IPS-20b (cell line): ENCODE results near the gene IGLL5.

Source experiments
- H3K27ac ChIP-seq: one replicate; pipeline ENCODE4 v1.5.1; 2013; ENCODE audit warnings: low read length
- H3K27me3 ChIP-seq: 2 replicates; pipeline ENCODE4 v1.6.1; 2013; ENCODE audit warnings: mild to moderate bottlenecking, low read length, inconsistent platforms; ENCODE audit not compliant: insufficient read depth
- H3K36me3 ChIP-seq: 2 replicates; pipeline ENCODE4 v1.6.1; 2013; ENCODE audit warnings: low read depth, mild to moderate bottlenecking, inconsistent platforms, low read length, moderate library complexity; ENCODE audit not compliant: insufficient read depth
- H3K4me1 ChIP-seq: 2 replicates; pipeline ENCODE4 v1.6.1; 2013; ENCODE audit warnings: mild to moderate bottlenecking, control low read depth, inconsistent platforms, low read length, moderate library complexity; ENCODE audit not compliant: insufficient read depth
- H3K4me3 ChIP-seq: 2 replicates; pipeline ENCODE4 v1.5.1; 2013; ENCODE audit warnings: mild to moderate bottlenecking, low read length, inconsistent platforms
- H3K9ac ChIP-seq: 2 replicates; pipeline ENCODE4 v1.6.1; 2013; ENCODE audit warnings: low read depth, mild to moderate bottlenecking, inconsistent platforms, low read length, moderate library complexity
- H3K9me3 ChIP-seq: 2 replicates; pipeline ENCODE4 v1.6.1; 2013; ENCODE audit warnings: mild to moderate bottlenecking, low read depth, low read length, inconsistent platforms; ENCODE audit not compliant: insufficient read depth

The IGLL5 gene

GRCh38 chr22:22923930-22924329 lies 36.3 kb downstream of the IGLL5 start:
- peaks cover 66% of the 10 kb centered on the region for H3K27me3 ChIP-seq
- no peak overlapping the region for H3K9ac ChIP-seq
- no peak overlapping the region for H3K4me3 ChIP-seq
- H3K27ac ChIP-seq: no peak overlapping the region
- H3K9me3 ChIP-seq: no peaks in the 10 kb centered on the region; the same call in 1 of the 2 replicates
- H3K36me3 ChIP-seq: no peaks in the 10 kb centered on the region
- H3K4me1 ChIP-seq: peaks cover 3% of the 10 kb centered on the region; the same call in 1 of the 2 replicates

DNA sequence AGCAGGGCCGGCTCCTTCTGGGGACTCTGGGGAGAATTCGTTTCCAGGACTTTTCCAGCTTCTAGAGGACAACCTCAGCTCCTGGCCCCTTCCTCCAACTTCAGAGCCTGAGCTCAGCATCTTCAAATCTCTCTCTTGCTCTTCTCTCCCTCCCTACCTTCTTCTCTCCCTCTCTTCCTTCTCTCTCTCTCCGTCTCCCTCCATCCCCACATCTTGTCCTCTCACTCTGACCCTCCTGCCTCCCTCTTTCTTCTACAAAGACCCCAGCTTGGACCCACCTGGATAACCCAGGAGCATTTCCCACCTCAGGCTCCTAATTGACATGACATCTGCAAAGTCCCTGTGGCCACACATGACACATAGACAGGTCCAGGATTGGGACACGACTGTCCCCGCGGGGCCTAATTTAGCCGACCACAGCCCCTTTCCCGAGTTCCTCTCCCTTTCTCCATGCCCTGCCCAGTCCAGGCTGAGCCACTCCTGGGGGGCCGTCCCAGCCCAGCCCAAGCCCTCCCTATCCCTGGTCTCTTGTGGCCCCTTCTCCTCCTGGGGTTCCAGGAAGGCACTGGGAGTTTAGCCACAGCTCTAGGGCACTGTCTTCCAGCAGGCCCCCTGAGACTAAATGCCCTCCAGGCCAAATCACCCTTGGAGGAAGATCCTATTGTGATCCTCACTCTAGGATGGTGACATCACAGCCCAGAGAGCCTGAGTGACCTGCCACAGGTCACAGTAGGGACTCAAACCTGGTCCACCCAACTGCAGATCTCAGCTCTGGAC lies 36.9 kb downstream of the IGLL5 start:
- H3K9ac ChIP-seq: no peak overlapping the region

GRCh38 chr22:22925146-22925804 lies 37.7 kb downstream of the IGLL5 start:
- Histone ChIP-seq H3K9ac (no peak overlapping the region), H3K4me1 (peaks cover 3% of the 10 kb centered on the region; the same call in 1 of the 2 replicates), H3K27ac (no peak overlapping the region), H3K4me3 (no peak overlapping the region), H3K27me3 (peaks cover 58% of the 10 kb centered on the region), H3K9me3 (no peaks in the 10 kb centered on the region; the same call in 1 of the 2 replicates), H3K36me3 (no peaks in the 10 kb centered on the region)

More for the DNA sequence above, 36.9 kb downstream of the IGLL5 start:
- H3K27ac ChIP-seq: no peak overlapping the region
- no peaks in the 10 kb centered on the region; the same call in 1 of the 2 replicates for H3K9me3 ChIP-seq
- no peak overlapping the region for H3K4me3 ChIP-seq
- H3K4me1 ChIP-seq: peaks cover 3% of the 10 kb centered on the region; the same call in 1 of the 2 replicates
- H3K36me3 ChIP-seq: no peaks in the 10 kb centered on the region
- peaks cover 65% of the 10 kb centered on the region for H3K27me3 ChIP-seq

GRCh38 chr22:22925805-22926369 lies 38.3 kb downstream of the IGLL5 start:
- H3K4me1 ChIP-seq: peaks cover 3% of the 10 kb centered on the region; the same call in 1 of the 2 replicates
- no peak overlapping the region for H3K4me3 ChIP-seq
- peaks cover 53% of the 10 kb centered on the region for H3K27me3 ChIP-seq
- no peaks in the 10 kb centered on the region for H3K36me3 ChIP-seq
- H3K9me3 ChIP-seq: no peaks in the 10 kb centered on the region; the same call in 1 of the 2 replicates
- H3K9ac ChIP-seq: no peak overlapping the region
- H3K27ac ChIP-seq: no peak overlapping the region

GRCh38 chr22:22926370-22927195 lies 39.0 kb downstream of the IGLL5 start:
- Histone ChIP-seq H3K36me3 (no peaks in the 10 kb centered on the region), H3K9ac (no peak overlapping the region), H3K9me3 (no peaks in the 10 kb centered on the region; the same call in 1 of the 2 replicates), H3K27ac (no peak overlapping the region), H3K27me3 (peaks cover 50% of the 10 kb centered on the region), H3K4me3 (no peak overlapping the region), H3K4me1 (peaks cover 3% of the 10 kb centered on the region; the same call in 1 of the 2 replicates)

DNA sequence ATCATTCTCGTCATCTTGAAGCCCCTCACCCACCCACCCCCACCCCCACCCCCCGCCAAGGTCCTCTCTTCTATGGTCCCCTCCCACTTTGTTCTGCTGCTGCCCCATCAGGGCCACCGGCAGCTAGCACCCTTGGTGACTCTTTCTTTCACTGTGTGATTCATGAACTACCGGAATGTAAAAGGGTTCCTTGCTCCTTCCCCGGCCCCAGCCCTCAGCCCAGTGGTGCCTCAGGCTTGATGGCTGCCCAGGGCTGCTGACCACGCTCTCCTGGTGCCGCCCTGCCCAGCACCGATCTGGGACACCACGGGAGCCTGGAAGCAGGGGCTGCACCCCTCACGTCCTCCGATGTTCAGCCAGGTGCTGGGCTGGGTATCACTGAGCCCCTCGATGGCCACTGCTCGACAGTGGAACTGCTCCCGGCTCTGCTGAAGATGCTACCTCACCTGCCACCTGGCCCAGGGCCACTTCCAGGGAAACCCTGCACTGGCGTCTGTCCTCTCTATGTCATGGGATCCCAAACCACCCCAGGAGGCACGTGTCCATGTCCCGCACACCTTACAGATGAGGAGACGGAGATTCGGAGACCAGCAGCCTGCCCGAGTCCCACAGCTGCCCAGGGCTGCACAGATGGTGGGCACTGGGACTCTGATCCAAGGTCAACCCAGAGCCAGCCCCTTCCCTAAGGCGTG lies 39.7 kb downstream of the IGLL5 start:
- Histone ChIP-seq H3K4me1 (peaks cover 3% of the 10 kb centered on the region; the same call in 1 of the 2 replicates), H3K27ac (no peak overlapping the region), H3K36me3 (no peaks in the 10 kb centered on the region), H3K27me3 (peaks cover 45% of the 10 kb centered on the region), H3K9me3 (no peaks in the 10 kb centered on the region; the same call in 1 of the 2 replicates), H3K9ac (no peak overlapping the region), H3K4me3 (no peak overlapping the region)

- Histone ChIP-seq H3K27me3 (peaks cover 42% of the 10 kb centered on the region), H3K36me3 (no peaks in the 10 kb centered on the region), H3K27ac (no peak overlapping the region), H3K9me3 (no peaks in the 10 kb centered on the region; the same call in 1 of the 2 replicates), H3K9ac (no peak overlapping the region), H3K4me1 (peaks cover 3% of the 10 kb centered on the region; the same call in 1 of the 2 replicates), H3K4me3 (no peak overlapping the region)
These were observed 40.5 kb downstream of the IGLL5 start for GRCh38 chr22:22927888-22928665.

GRCh38 chr22:22928666-22929380 lies 41.2 kb downstream of the IGLL5 start:
- Histone ChIP-seq H3K9ac (no peak overlapping the region), H3K4me3 (no peak overlapping the region), H3K9me3 (no peaks in the 10 kb centered on the region), H3K27me3 (peaks cover 35% of the 10 kb centered on the region), H3K4me1 (peaks cover 3% of the 10 kb centered on the region; the same call in 1 of the 2 replicates), H3K36me3 (no peaks in the 10 kb centered on the region), H3K27ac (no peak overlapping the region)

GRCh38 chr22:22929381-22930221 lies 42.0 kb downstream of the IGLL5 start:
- H3K4me1 ChIP-seq: peaks cover 3% of the 10 kb centered on the region; the same call in 1 of the 2 replicates
- H3K36me3 ChIP-seq: no peaks in the 10 kb centered on the region
- no peak overlapping the region for H3K9ac ChIP-seq
- H3K4me3 ChIP-seq: no peak overlapping the region
- no peaks in the 10 kb centered on the region for H3K9me3 ChIP-seq
- H3K27me3 ChIP-seq: peaks cover 32% of the 10 kb centered on the region
- H3K27ac ChIP-seq: no peak overlapping the region
